HG03159 (cell line): Measurements from ENCODE around the gene EXOC7.

ENCODE experiments used
- ATAC-seq: cut with Tn5 transposase; IDR thresholded peaks from one replicate; pipeline ENCODE4 v1.9.1; 2021; ENCODE audit warnings: mild to moderate bottlenecking, moderate library complexity; ENCODE audit not compliant: unreplicated experiment

EXOC7 gene

GRCh38 chr17:76138896-76139752 is 35.5 kb upstream of the EXOC7 start:
- no peak for ATAC-seq

- no peak for ATAC-seq
Observed at GRCh38 chr17:76138234-76138895, 34.8 kb upstream of the EXOC7 start.

- no peak for ATAC-seq
Observed at GRCh38 chr17:76137351-76138233, 34.0 kb upstream of the EXOC7 start.

GRCh38 chr17:76137001-76137350 is 33.4 kb upstream of the EXOC7 start:
- ATAC-seq: no peak

GRCh38 chr17:76136276-76137000 is 32.9 kb upstream of the EXOC7 start:
- no peak for ATAC-seq

GRCh38 chr17:76135810-76136188 is 32.2 kb upstream of the EXOC7 start:
- ATAC-seq: no peak

GRCh38 chr17:76134911-76135809 is 31.6 kb upstream of the EXOC7 start:
- no peak for ATAC-seq

GRCh38 chr17:76132574-76133338 is 29.2 kb upstream of the EXOC7 start:
- no peak for ATAC-seq

- ATAC-seq: no peak
Observed at GRCh38 chr17:76131692-76132573, 28.3 kb upstream of the EXOC7 start.

GRCh38 chr17:76131051-76131691 is 27.6 kb upstream of the EXOC7 start:
- no peak for ATAC-seq

- ATAC-seq: no peak
Observed at GRCh38 chr17:76130473-76130872, 26.9 kb upstream of the EXOC7 start.

GRCh38 chr17:76125922-76126321 is 22.3 kb upstream of the EXOC7 start:
- ATAC-seq: no peak

GRCh38 chr17:76125391-76125675 is 21.7 kb upstream of the EXOC7 start:
- no peak for ATAC-seq

- ATAC-seq: no peak
Observed at GRCh38 chr17:76124582-76125390, 21.2 kb upstream of the EXOC7 start.

GRCh38 chr17:76123749-76124581 is 20.4 kb upstream of the EXOC7 start:
- no peak for ATAC-seq

GRCh38 chr17:76123191-76123499 is 19.6 kb upstream of the EXOC7 start:
- no peak for ATAC-seq
